Measurements from ENCODE around the gene ROR1. TPM values are rescaled to one million over a fixed set of nuclear protein-coding genes. Genes with fewer than 3 reads are reported as not detected.

The ROR1 gene
- total and polyA plus RNA-seq, 12 donors = 2.9 to 36.2 (median 15.3) TPM

DNA sequence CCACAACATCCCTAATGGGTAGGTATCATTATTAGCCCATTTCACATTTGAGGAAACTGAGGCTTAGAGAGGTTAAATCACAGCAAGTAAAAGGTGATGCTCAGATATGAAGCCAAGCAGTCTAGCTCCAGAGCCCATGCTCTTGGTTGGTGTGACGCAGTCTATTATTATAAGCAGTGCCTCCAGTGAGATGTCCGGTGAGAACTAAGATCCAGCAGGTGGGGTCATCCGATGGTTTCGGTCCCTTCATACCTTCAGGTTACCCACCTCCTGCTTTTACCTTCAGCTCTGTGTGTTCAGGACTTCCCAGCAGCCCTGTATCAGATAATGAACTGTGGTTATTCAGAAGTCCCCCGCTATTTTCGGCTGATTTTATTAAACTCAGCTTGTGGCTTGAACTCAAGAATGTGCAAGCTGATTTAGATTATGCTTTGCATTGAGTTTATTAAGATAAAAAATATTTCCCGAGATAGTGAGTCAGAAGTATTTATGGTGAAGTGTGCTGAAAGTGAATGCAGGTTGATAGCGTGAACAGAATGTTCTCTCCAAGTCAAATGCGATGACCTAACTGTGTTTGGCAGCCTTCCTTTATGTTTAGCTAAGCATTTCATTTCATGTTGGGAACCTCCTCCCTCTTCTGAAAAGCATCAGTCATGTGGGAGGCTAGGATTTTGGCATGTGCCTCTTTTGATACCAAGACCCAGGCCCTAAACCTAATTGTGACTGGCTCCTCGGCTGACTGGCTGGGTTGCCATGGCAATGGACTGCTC is 268.7 kb downstream of the ROR1 start:
- Histone ChIP-seq H3K36me3 (no peaks in the 10 kb centered on the region), H3K27me3 (no peaks in the 10 kb centered on the region), H3K27ac (peak overlapping the region; percentile 21 to 84 (median 68)), H3K4me3 (no peak overlapping the region), H3K4me1 (peaks cover 12 to 69% (median 38%) of the 10 kb centered on the region in 9 donors), H3K9me3 (no peaks in the 10 kb centered on the region)
- peak in 1 of 2 donors; percentile 60 for DNase-seq
- peak; percentile 57 to 90 (median 82) for ATAC-seq
- intact Hi-C loops (cut with DNase I) = loop anchor here in 4 of 10 donors (5.0 to 10.0 kb wide), 3 partner anchors 95 to 348 kb away; no protein-coding TSS in a partner anchor
- TF ChIP-seq, protein P1, sequence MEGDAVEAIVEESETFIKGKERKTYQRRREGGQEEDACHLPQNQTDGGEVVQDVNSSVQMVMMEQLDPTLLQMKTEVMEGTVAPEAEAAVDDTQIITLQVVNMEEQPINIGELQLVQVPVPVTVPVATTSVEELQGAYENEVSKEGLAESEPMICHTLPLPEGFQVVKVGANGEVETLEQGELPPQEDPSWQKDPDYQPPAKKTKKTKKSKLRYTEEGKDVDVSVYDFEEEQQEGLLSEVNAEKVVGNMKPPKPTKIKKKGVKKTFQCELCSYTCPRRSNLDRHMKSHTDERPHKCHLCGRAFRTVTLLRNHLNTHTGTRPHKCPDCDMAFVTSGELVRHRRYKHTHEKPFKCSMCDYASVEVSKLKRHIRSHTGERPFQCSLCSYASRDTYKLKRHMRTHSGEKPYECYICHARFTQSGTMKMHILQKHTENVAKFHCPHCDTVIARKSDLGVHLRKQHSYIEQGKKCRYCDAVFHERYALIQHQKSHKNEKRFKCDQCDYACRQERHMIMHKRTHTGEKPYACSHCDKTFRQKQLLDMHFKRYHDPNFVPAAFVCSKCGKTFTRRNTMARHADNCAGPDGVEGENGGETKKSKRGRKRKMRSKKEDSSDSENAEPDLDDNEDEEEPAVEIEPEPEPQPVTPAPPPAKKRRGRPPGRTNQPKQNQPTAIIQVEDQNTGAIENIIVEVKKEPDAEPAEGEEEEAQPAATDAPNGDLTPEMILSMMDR (IDR thresholded peaks at IDR 0.05) = no peak
- WGBS, 2 donors = 33 to 54% methylated on average over 10 of the region's 10 CpGs

DNA sequence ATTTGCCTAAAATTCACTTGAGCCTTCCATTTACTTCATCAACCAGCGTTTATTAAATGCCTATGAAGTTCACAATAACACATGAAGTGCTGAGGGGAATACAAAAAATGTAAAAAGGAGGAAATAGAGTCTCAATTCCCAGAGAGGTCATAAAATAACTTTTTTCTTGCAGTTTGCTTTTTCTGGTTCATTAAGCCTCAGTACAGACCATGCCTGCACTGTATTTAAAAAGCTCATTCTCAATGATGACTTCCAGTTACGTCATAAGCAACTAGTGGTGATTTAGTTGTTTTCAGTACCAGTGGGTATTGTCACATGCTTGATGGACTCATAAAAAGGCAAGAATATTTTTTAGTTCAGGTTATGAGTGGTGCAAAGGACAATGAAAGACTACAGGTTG is 269.5 kb downstream of the ROR1 start:
- Histone ChIP-seq H3K27ac (peak overlapping the region in 9 of 10 donors; percentile 24 to 84 (median 74)), H3K4me3 (no peak overlapping the region), H3K27me3 (no peaks in the 10 kb centered on the region), H3K4me1 (peaks cover 12 to 69% (median 32%) of the 10 kb centered on the region in 9 donors), H3K36me3 (no peaks in the 10 kb centered on the region), H3K9me3 (no peaks in the 10 kb centered on the region)
- 72 to 75% methylated on average over 2 of the region's 2 CpGs for whole genome bisulfite sequencing, 2 donors
- TF ChIP-seq, protein P1 (IDR thresholded peaks at IDR 0.05) = no peak
- intact Hi-C loops (cut with DNase I) = loop anchor here in 4 of 10 donors (5.0 to 10.0 kb wide), 3 partner anchors 96 to 348 kb away; no protein-coding TSS in a partner anchor
- DNase-seq (no peak), ATAC-seq (no peak)

DNA sequence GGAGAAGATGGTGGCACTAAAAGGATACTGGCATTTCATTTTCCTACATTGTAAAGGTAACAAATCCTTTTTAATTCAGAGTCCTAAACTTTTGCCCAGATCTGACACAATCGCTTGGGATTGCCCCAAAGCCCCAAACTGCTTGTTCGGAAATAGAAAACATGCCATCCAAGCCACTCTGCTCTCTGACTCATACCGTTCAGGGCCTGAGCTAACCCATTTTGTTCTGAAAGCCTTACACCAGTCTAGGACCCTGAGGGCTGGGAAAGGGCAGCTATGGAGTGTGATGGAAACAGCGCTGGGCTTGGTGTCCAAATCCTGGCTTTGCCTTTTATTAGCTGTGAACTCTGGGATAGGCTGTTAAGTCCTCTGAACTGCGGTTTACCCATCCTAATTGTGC is 270.2 kb downstream of the ROR1 start:
- no peaks in the 10 kb centered on the region for H3K27me3 ChIP-seq
- WGBS, 2 donors = 90 to 95% methylated on average over 5 of the region's 5 CpGs
- no peaks in the 10 kb centered on the region for H3K36me3 ChIP-seq
- ATAC-seq (peak in 1 of 8 donors; percentile 16), DNase-seq (no peak)
- TF ChIP-seq, protein P1 (IDR thresholded peaks at IDR 0.05) = no peak
- peaks cover 11 to 69% (median 25%) of the 10 kb centered on the region in 9 donors for H3K4me1 ChIP-seq
- no peak overlapping the region for H3K4me3 ChIP-seq
- H3K27ac ChIP-seq = peak overlapping the region in 2 of 10 donors; percentile 11 to 74
- intact Hi-C loops (cut with DNase I) = loop anchor here in 4 of 10 donors (5.0 to 10.0 kb wide), 3 partner anchors 97 to 349 kb away; no protein-coding TSS in a partner anchor
- H3K9me3 ChIP-seq = no peaks in the 10 kb centered on the region

DNA sequence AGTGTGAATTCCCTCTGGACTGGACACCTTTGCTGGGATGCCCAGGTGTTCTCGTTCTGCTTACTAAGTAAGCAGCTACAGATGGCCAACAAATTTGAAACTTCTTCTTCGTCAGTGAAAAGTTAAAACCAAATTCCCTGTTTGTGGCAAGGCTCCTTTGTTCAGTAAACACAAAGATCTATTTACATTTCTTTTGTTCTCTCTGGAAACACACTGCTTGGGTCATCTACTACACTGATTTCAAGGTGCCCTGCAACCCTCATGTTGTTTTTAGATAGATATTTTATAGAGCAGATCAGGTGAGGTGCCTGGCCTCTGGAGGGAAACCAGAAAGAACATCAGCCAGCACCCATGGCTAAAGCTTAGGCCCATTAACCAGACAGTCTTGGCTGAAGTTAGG is 272.4 kb downstream of the ROR1 start:
- intact Hi-C loops (cut with DNase I) = loop anchor here in 3 of 10 donors (10.0 kb wide), 1 partner anchor 351 kb away; no protein-coding TSS in a partner anchor
- Histone ChIP-seq H3K4me1 (peaks cover 5 to 69% (median 17%) of the 10 kb centered on the region in 9 donors), H3K27ac (peak overlapping the region in 1 of 10 donors; percentile 37)

More for the DNA sequence above, 272.4 kb downstream of the ROR1 start:
- TF ChIP-seq, protein P1 (IDR thresholded peaks at IDR 0.05) = no peak
- 93 to 96% methylated on average over 2 of the region's 2 CpGs for WGBS, 2 donors
- peaks cover 0 to 6% (median 0%) of the 10 kb centered on the region in 9 donors for H3K36me3 ChIP-seq
- H3K27me3 ChIP-seq = no peaks in the 10 kb centered on the region
- ATAC-seq (no peak), DNase-seq (no peak)
- H3K4me3 ChIP-seq = no peak overlapping the region
- no peaks in the 10 kb centered on the region for H3K9me3 ChIP-seq

Measured in heart right ventricle (tissue), 16 donors.